KOPT-K1 (cell line): ENCODE data around the gene CT47B1.
"Not testable (repeated sequence)": the region's sequence is repeated elsewhere in the genome, so short reads cannot be mapped to it uniquely, and the experiment has no call there.

ENCODE experiments used
- H3K27ac ChIP-seq: fragments of 200-600 bp; sonication (generic); 2 replicates; pipeline ENCODE4 v1.5.1; 2016; ENCODE audit warnings: antibody characterized with exemption, mild to moderate bottlenecking, low read depth, low read length; ENCODE audit not compliant: poor library complexity, severe bottlenecking
- H3K36me3 ChIP-seq: fragments of 200-600 bp; sonication (generic); 2 replicates; pipeline ENCODE4 v1.5.1; 2017; ENCODE audit warnings: antibody characterized with exemption, mild to moderate bottlenecking, low read length, moderate library complexity; ENCODE audit not compliant: insufficient read depth
- H3K9me3 ChIP-seq: fragments of 200-600 bp; sonication (generic); 2 replicates; pipeline ENCODE4 v1.5.1; 2017; ENCODE audit warnings: antibody characterized with exemption, low read length, mild to moderate bottlenecking; ENCODE audit not compliant: insufficient read depth, poor library complexity, severe bottlenecking

The CT47B1 gene

GRCh38 chrX:120875766-120876165 lies at the start of gene CT47B1:
Gene CT47B1, minus strand, starts transcription at chrX:120875866. Its CDS starts 196 bp downstream, at chrX:120875670.
- H3K9me3 ChIP-seq, H3K27ac ChIP-seq, H3K36me3 ChIP-seq: not testable (repeated sequence)

GRCh38 chrX:120874678-120875557 lies 748 bp downstream of the CT47B1 start:
- Histone ChIP-seq H3K27ac (no peak overlapping the region), H3K36me3 (no peaks in the 10 kb centered on the region), H3K9me3 (no peaks in the 10 kb centered on the region)

- Histone ChIP-seq H3K27ac (no peak overlapping the region), H3K36me3 (no peaks in the 10 kb centered on the region), H3K9me3 (no peaks in the 10 kb centered on the region)
Measured at GRCh38 chrX:120857240-120857639, 18.4 kb downstream of the CT47B1 start.

GRCh38 chrX:120840827-120841226 lies 34.8 kb downstream of the CT47B1 start:
- Histone ChIP-seq H3K9me3 (no peaks in the 10 kb centered on the region), H3K27ac (no peak overlapping the region), H3K36me3 (no peaks in the 10 kb centered on the region)

- H3K27ac ChIP-seq = no peak overlapping the region
- no peaks in the 10 kb centered on the region for H3K9me3 ChIP-seq
- H3K36me3 ChIP-seq = no peaks in the 10 kb centered on the region
Measured at GRCh38 chrX:120839491-120839890, 36.2 kb downstream of the CT47B1 start.

GRCh38 chrX:120827213-120827612 lies 48.5 kb downstream of the CT47B1 start:
- not testable (repeated sequence) for H3K9me3 ChIP-seq, H3K36me3 ChIP-seq, H3K27ac ChIP-seq

GRCh38 chrX:120825146-120825545 lies 50.5 kb downstream of the CT47B1 start:
- H3K36me3 ChIP-seq = no peaks in the 10 kb centered on the region
- no peaks in the 10 kb centered on the region for H3K9me3 ChIP-seq
- H3K27ac ChIP-seq = no peak overlapping the region

GRCh38 chrX:120824021-120824420 lies 51.6 kb downstream of the CT47B1 start:
- H3K27ac ChIP-seq = no peak overlapping the region
- H3K36me3 ChIP-seq = no peaks in the 10 kb centered on the region
- no peaks in the 10 kb centered on the region for H3K9me3 ChIP-seq

- Histone ChIP-seq H3K36me3 (no peaks in the 10 kb centered on the region), H3K9me3 (no peaks in the 10 kb centered on the region), H3K27ac (no peak overlapping the region)
Measured at GRCh38 chrX:120823556-120823955, 52.1 kb downstream of the CT47B1 start.
